GM21717 (cell line): ENCODE results near the gene ID1.
"Not testable (repeated sequence)": the region's sequence is repeated elsewhere in the genome, so short reads cannot be mapped to it uniquely, and the experiment has no call there.

Experiments used
- ATAC-seq: cut with Tn5 transposase; IDR thresholded peaks from one replicate; pipeline ENCODE4 v1.9.1; 2021; ENCODE audit warnings: mild to moderate bottlenecking, moderate library complexity; ENCODE audit not compliant: unreplicated experiment

ID1 gene

DNA sequence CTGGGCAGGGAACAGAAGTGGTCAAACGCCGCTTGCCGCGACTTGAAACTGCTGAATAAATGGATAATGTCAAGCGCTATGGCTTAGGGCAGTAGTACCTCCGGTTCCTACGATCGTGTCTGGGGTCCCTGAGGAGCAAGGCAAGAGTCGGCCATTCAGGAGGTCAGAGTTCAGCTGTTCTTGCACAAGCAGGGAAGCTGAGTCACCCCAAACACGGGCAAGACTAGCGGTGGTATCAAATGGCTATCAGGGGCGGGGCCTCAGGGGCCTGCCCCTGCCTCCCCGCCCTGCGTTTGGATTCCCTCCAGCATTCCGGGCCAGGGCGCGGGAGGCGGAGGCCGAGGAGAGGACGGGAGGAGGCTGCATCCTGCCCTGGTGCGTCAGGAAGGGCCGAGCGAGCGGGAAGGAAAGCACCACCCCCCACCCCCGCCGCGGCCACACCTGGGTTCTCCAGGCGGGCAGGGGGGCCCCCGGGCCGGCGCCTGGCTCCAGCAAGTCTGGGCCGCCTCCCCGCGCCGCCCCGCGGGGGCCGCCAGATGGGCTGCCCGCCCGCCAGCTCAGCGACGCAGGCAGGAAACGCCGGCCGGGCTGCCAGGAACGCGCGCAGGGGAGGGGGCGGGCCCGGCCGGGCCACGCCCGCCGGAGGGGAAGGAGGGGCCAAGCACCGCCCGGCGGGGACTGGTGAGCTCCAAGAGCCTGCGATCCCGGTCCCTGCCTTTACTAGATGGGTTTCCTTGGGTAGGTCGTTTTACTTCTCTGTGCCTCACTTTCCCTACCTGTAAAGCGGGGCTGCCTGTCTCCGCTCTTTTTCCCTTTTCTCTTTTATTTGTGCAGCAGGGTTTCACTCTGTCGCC lies 32.2 kb upstream of the ID1 start:
- peak; percentile 83 for ATAC-seq

GRCh38 chr20:31573555-31574321 lies 31.4 kb upstream of the ID1 start:
- peak; percentile 12 for ATAC-seq

- not testable (repeated sequence) for ATAC-seq
Observed at GRCh38 chr20:31574986-31575385, 30.1 kb upstream of the ID1 start.

GRCh38 chr20:31576751-31577150 lies 28.3 kb upstream of the ID1 start:
- ATAC-seq: no peak

DNA sequence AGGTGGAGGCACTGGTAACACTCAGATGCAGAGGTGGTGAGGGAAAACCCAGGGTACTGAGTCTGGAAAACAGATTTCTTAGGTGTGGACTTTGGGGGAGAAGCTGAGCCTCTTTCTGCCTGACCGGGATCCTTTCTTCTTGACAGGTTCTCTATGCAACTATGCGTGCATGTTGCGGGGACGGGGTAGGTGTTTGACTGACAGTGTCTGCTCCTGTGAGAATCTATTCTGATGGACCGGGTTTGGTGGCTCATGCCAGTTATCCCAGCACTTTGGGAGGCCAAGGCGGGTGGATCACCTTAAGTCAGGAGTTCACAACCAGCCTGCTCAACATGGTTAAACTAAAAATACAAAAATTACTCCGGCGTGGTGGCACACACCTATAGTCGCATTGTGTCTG lies 27.9 kb upstream of the ID1 start:
- ATAC-seq: no peak

DNA sequence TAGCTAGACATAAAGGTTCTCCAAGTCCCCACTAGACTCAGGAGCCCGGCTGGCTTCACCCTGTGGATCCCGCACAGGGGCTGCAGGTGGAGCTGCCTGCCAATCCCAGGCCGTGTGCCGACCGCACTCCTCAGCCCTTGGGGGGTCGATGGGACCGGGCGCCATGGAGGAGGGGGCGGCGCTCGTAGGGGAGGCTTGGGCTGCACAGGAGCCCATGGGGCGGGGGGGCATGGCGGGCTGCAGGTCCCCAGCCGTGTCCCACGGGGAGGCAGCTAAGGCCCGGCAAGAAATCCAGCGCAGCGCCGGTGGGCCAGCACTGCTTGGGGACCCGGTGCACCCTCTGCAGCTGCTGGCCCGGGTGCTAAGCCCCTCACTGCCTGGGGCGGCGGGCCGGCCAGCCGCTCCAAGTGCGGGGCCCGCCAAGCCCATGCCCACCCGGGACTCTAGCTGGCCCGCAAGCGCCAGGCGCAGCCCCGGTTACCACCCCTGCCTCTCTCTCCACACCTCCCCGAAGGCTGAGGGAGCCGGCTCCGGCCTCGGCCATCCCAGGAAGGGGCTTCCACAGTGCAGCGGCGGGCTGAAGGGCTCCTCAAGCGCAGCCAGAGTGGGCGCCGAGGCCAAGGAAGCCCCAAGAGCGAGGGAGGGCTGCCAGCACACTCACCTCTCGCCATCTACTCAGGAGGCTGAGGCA lies 26.5 kb upstream of the ID1 start:
- ATAC-seq: no peak

- no peak for ATAC-seq
Observed at GRCh38 chr20:31579245-31579644, 25.8 kb upstream of the ID1 start.

DNA sequence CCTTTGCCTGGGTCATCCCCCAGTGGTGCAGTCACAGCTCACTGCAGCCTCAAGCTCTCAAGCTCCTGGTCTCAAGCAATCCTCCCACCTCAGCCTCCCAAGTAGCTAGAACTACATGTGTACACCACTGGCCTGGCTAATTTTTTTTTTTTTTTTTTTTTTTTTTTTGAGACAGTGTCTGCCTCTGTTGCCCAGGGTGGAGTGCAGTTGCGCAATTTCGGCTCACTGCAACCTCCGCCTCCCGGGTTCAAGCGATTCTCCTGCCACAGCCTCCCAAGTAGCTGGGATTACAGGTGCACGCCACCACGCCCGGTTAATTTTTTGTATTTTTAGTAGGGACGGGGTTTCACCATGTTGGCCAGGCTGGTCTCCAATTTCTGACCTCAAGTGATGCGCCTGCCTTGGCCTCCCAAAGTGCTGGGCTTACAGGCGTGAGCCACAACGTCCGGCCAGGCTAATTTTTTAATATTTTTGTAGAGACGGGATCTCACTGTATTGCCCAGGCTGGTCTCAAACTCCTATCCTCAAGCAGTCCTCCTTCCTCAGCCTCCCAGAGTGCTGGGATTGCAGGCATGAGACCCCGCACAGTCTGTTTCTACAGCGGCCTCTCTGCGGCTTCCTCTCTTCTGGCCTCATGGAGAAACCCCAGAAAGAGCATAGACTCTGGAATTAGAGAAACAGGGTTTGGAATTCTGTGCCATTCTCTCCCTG lies 25.0 kb upstream of the ID1 start:
- ATAC-seq: not testable (repeated sequence)

- no peak for ATAC-seq
Observed at GRCh38 chr20:31580706-31581105, 24.4 kb upstream of the ID1 start.

- ATAC-seq: no peak
Observed at GRCh38 chr20:31581391-31581790, 23.7 kb upstream of the ID1 start.

DNA sequence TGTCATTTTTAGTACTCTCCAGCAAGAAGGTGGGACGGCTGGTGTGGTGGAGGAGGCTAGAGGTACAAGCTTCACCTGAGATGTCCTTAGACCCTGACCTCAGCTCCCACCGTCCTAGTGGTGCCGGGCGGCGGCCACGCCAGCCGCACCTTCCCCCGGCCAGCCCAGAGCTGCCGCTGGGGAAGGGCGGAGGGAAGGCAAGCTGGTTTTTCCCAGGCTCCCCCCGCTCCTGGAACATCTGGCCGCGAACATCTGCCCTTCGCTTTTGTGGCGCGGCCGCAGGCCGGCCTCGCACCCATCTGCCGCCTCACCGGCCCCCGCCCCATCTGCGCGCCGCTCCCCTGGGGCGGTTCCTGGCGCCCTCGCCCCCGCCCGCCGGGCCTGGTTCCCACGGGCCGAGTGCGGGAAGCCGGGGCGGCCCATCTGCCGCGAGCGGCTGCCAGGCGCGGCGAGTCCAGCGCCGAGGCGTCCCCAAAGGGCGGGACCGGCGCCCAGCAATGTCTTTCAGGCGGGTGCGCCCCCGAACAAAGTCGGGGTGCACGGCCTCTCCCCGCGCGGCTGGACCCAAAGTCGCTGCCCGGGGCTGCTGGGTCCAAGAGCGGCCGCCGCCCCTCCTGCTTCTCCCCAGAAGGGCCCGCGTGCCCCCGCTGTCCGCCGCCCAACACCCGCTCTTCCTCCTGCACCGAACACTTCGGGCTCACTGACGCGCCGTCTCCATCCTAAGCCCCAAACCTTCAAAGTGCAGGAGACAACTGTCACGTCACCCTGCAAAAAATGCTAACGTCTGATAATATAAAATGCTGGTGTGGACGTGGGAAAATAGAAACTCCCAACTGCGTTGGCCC lies 17.3 kb upstream of the ID1 start:
- no peak for ATAC-seq

DNA sequence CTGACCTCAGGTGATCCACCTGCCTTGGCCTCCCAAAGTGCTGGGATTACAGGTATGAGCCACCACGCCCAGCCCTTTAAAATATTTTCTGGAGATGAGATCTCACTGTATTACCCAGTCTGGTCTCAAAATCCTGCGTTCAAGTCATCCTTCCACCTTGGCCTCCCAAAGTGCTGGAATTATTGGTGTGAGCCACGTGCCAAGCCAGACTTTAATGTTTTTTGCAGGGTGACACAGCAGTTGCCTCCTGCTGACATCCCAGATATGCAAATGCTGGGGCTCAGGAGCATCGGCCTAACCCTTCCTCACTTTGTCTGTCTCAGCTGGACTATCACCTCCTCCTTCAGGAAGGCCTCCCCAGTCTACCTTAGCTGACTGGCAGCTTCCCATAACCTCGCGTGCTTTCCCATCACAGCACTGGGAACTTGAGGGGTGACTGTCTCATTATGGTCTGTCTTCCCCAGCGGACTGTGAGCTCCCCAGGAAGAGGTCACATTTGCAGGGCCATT lies 14.3 kb upstream of the ID1 start:
- no peak for ATAC-seq

- ATAC-seq: no peak
Observed at GRCh38 chr20:31593221-31594001, 11.7 kb upstream of the ID1 start.

GRCh38 chr20:31594002-31594557 lies 11.0 kb upstream of the ID1 start:
- no peak for ATAC-seq

GRCh38 chr20:31594558-31595379 lies 10.3 kb upstream of the ID1 start:
- ATAC-seq: no peak

GRCh38 chr20:31595380-31595653 lies 9.8 kb upstream of the ID1 start:
- no peak for ATAC-seq

- ATAC-seq: no peak
Observed at GRCh38 chr20:31595654-31596411, 9.3 kb upstream of the ID1 start.

- ATAC-seq: not testable (repeated sequence)
Observed at GRCh38 chr20:31596412-31596715, 8.7 kb upstream of the ID1 start.
